Right ventricle myocardium superior (tissue), 1 donor: ENCODE results near the gene MYH7B. TPM values are rescaled to one million over a fixed set of nuclear protein-coding genes. Genes with fewer than 3 reads are reported as not detected.

Source experiments
- ATAC-seq: fragments of 200-7000 bp; cut with Tn5 transposase; one replicate; pipeline ENCODE4 v1.9.1; 2020; ENCODE audit warnings: mild to moderate bottlenecking; ENCODE audit not compliant: poor library complexity
- DNase-seq: peaks from one replicate; pipeline ENCODE4 v3.0.0-alpha.2; 2020
- intact Hi-C: fragments of 100-400 bp; cut with DNase I; formaldehyde crosslinking; loops from one replicate; pipeline ENCODE4 v1.11.2; 2022
- total RNA-seq: library from RNA; stranded (reverse); fragmentation: NEBNext Ultra II Directional; extraction: Animal tissue kit (Norgen Biotek cat#: 25700); gene quantifications from one replicate; pipeline ENCODE4 v1.2.1, GENCODE V29; 2021
- donor health status: DM: no; HTN: yes; CAD: no; lungs with severe emphysema.

Gene MYH7B
- total RNA-seq, 1 donor from 2014 or later = 222 TPM

DNA sequence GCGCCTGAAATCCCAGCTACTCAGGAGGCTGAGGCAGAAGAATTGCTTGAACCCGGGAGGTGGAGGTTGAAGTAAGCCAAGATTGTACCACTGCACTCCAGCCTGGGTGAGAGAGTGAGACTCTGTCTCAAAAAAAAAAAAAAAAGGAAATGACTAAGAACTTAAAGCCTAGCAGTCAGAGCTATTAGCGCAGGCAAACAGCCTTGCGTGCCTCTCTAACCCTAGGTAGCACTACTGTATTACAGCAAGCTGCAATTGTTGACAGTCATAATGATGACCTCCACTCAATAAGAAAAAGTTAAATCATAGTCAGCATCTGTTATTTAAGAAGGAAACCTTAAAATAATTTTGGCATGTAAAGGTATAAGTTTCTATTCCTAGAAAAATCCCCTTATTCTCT lies 14.4 kb upstream of the MYH7B start:
- intact Hi-C loops = no loop called here
- ATAC-seq (no peak), DNase-seq (no peak)

DNA sequence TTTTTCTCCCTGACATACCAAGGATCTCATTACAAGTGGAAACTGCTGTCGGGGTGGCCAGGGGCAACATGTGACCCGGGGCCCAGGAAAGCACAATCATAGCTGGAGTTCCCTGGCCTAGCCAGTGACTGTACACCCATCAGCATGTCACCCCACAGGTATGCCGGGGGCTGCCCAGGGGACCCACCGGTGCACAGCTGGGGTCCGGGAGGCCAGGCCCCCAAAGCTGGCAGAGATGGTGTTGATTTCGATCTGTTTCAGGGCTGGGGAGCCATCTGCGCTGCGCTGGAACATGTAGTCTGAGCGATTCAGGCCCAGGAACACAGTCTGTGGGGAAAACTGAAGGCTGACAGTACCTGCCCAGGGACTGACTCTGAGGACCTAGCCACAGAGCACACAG lies 13.4 kb upstream of the MYH7B start:
- ATAC-seq (no peak), DNase-seq (no peak)
- intact Hi-C loops = no loop called here

DNA sequence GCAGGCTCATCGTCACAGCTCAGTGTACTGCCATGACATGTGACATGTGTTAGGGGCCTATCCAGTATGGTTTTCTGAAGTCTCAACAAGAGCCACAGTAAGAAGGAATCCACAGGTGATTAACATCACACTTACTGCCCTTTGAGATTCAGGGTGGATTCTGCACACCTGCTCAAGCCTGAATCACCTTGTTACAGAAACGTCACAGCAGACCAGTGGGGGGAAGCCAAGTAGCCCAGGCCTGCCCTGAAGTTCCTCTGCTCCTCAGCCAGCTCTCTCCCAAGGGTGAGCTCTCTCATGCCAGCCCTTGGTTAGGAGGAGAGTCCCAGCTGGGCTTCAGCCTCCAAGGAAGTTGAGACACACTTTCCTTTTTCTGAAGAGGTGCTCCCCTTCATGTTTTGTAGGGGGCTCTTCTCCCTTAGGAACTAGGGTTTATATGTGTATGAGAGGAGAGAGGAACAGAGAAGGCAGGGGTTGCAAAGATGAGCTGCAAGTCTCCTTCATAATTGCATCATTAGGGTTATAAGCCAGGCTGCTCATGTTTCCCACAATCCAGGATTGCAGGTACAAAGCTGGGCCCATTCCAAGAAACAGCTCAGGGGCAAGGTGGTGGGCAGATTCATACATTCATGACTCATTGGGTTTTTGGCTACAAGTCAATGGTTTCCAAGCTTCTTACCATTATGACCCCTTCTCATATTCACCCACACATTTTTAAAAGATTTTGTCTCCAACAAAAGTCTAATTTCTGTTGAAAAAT lies 11.7 kb upstream of the MYH7B start:
- no peak for DNase-seq
- ATAC-seq = no peak
- intact Hi-C loops = no loop called here

DNA sequence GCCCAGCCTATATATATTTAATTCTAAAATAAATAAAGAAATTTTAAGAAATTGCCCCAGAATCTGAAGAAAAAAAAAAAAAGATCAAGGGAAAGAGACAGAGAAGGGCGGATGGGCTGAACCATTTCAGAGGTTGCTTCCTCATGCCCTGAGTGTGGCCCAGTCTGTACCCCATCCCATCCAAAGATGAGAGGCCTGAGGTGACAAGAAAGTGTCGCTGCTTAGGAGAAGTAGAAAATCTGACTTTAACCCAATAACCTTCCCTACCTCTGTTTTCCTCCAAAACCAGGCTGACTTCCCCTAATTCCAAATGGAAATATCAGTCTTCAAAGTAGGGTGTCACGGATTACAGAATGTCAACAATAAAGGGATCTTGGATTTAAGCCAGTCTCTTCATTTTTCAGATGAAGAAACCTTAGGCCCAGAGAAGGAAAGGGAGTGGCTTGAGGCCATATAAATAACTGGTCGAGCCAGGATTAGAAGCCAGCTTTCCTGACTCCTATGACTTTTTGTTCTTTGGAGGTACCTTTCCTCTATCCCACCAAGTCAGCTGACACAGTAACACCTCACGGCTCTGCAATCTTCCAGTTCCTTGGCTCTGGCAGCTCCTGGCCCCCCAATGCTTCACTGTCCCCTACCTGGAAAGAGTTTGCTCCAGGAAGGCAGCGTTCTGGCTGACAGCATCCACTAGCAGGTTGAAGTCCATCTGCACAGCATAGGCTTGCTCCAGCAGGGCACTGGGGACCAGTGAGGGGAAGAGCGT lies 10.2 kb upstream of the MYH7B start:
- intact Hi-C loops = no loop called here
- no peak for ATAC-seq
- DNase-seq = no peak

DNA sequence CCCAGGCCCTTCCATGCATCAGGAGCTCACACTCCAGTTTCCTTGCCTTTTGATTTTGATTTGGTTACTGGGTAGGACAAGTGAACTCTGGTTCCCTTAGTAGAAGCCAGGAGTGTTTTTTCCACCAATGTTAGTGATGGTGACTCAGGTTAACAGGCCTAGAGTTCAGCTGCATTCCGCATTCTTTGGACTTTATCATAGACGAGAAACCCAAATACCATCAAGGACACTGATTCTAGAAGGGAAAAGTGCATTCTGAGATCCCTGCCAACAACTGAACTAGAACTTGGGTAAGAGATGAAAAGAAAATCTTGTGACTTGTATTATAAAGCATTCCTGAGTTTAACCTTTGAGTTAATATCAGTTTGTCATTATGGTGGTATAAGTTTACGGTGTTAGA lies 9.0 kb upstream of the MYH7B start:
- DNase-seq = no peak
- no peak for ATAC-seq
- intact Hi-C loops = no loop called here

DNA sequence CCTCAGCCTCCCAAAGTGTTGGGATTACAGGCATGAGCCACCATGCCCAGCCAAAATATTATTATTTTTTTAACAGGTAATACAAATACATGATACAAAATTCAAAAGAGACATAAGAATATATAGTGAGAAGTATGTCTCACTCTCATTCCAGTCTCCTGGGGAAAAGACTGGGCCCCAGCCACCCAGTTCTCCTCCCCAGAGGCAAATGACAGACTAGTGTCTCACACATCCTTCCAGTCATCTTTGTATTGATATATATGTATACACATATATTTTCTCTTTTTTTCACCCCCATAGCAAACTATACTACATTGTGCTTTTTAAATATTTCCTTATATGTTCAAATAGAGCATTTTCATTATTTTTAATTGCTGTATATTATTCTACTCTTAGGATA lies 8.3 kb upstream of the MYH7B start:
- intact Hi-C loops = no loop called here
- no peak for DNase-seq
- no peak for ATAC-seq

DNA sequence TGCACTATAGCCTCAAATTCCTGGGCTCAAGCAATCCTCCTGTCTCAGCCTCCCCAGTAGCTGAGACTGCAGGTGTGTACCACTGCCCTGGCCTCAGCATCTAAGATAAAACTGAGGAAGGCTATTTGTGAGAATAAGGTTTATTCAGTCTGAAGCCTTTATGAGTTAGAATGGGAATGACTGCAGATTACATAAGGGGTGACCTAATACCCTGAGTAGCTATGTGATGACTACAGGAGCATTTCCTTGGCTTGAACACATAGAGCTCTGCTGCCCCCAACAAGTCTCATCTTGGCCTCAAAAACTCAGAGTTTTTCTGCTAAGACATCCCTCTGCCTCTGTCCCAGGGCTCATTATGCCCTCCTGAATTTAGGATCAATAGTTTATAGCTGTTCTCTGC lies 7.6 kb upstream of the MYH7B start:
- no peak for ATAC-seq
- intact Hi-C loops = no loop called here
- DNase-seq = no peak

DNA sequence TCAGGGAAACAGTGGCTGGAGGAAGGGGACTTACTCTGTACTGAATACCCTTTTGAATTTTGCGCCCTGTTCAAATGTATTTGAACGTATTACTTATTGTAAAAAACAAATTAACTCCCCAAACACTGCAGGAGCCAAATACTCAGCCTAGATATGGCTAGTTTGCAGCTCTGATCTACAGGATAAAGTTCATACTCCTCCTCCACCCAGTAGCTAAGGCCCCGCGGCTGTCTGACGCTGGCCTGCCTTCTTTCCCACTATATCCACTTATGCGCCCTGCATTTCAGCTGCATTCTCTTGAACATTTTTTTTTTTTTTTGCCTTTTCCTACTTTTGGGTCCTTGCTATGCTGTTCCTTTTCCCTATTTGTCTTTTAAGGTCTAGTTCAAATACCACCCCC lies 6.5 kb upstream of the MYH7B start:
- no peak for DNase-seq

DNA sequence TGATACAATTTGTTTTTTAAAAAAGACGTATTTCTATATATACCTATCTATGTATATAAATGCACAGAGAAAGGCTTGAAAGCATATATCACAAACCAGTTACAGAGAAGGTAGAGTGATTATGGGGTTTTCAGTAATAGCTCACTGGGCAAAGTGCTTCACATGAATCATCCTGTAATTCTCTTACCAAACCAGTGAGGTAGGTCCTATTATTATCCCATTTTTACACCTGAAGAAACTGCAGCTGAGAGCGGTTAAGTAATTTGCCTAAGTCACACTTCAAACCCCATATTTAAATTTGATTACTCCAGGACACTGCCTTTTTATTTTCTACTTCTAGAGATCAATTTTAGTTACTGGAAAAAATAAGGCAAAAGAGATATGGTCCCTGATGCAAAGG lies 4.4 kb upstream of the MYH7B start:
- no peak for ATAC-seq
- intact Hi-C loops = no loop called here
- DNase-seq = no peak

More for the DNA sequence above, 6.5 kb upstream of the MYH7B start:
- intact Hi-C loops = no loop called here
- no peak for ATAC-seq

DNA sequence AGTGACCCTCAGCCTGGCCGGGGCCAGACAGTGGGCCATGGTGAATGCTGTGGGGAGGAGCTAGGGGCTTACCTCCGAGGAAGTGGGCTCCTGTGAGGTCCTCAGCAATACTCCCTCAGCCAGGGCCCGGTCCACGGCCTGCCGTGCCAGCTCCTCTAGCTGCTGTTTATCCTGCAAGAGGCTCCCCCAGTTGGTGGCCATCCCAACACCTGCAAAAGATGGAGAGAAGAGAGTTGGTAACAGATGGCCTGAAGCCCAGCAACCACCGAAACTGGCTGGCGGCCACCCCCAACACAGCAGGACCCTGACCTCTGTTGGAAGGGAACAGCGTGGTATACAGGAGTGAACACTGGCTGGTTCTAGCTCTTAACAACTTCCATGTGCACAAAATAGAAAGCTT lies 4.0 kb upstream of the MYH7B start:
- DNase-seq (peak; percentile 55), ATAC-seq (no peak)
- intact Hi-C loops = no loop called here

DNA sequence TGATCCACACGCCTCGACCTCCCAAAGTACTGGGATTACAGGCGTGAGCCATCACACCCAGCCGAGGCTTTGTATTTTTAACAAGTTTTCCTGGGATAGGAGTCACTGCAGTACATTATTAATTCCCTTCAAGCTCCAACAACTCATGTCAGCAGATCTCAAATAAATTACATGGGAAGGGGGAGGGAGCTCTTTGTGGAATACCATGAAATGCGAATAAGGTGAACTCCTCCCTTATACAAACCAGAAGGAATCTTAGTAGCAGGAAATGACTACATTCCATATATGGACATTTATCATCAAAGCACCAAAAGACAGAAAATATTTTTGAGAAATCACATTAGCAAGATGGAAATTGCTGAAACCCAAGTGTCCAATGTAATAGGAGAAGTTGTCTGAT lies 3.0 kb upstream of the MYH7B start:
- intact Hi-C loops = no loop called here
- DNase-seq (no peak), ATAC-seq (no peak)

DNA sequence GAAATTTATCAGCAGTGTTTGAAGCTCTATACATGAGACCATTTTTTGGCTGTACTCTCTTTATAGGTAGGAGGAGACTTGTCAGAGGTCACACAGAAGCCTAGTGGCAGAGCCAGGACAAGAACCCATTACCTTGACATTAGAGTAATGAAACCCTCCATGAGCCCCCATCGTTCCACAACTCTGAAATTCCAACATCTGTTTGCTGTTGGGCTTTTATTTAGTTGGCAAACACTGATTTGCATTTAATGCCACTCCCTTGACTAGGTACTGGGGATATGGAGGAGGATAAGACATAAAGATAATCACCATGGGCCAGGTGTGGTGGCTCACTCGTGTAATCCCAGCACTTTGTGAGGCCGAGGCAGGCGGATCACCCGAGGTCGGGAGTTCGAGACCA lies 1.7 kb upstream of the MYH7B start:
- intact Hi-C loops = no loop called here
- ATAC-seq (no peak), DNase-seq (no peak)

DNA sequence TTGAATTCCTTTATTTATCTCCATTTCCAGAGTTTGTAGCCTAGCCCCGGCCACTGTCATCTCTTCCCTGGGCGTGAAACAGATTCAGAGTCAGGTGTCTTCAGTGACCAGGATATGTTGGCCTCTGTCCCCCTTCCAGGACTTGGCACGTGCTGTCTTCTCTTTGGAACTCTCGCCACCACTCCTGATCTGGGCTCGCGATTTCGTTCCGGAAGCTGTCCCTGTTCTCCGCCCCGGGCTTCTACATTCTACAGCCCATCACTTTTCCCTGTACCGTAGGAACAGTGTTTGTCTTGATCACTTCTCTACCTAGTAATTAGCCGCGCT lies 801 bp upstream of the MYH7B start:
- no peak for DNase-seq
- intact Hi-C loops = no loop called here
- ATAC-seq = peak; percentile 26

DNA sequence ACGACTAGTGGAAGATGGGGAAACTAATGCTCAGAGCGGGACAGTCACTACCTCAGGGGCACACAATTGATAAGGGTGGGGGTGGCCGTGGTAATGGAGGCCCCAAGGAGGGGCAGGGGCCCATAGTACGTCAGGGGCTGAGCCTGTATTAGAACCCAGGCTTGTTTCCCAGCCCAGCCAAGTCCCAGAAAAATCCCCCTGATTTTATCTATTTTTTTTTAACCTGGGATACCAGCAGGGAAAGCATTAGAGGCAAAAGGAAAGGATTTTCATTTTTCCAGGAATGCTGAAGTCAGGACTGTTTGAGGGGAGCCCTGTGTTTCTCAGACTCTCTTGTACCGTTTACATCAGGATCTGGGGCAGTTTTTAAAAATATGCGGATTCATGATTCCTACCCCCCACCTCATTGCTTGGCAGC lies 382 bp downstream of the MYH7B start:
- no peak for ATAC-seq
- intact Hi-C loops = loop anchor here (2.0 kb wide), 1 partner anchor 81 kb away; no protein-coding TSS in a partner anchor

DNA sequence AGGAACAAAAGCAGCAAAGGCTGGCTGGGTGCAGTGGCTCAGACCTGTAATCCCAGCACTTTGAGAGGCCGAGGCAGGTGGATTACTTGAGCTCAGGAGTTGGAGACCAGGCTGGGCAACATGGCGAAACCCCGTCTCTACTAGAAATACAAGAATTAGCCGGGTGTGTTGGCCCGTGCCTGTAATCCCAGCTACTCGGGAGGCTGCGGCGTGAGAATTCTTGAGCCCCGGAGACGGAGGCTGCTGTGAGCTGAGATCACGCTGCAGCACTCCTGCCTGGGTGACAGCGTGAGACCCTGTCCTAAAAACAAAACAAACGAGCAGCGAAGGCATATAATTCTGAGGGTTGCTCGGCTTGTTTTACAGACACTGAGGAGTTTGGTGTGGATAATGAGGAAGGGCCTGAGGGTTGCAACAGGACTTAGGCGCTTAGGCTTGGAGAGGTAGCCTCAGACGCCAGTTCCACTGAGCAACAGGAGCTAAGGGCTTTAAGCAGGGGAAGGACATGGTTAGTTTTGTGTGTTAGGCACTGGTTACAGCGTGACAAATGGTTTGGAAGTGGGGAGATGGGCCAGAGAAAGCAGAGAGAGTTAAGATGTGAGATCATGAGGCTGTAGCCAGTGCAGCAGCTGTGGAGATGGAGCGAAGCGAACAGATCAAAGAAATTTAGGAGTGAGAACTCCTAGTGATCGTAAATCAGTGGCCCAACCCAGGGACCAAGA lies 1.2 kb downstream of the MYH7B start:
- intact Hi-C loops = loop anchor here (2.0 kb wide), 1 partner anchor 82 kb away; no protein-coding TSS in a partner anchor
- no peak for DNase-seq
- no peak for ATAC-seq

More for the DNA sequence above, 382 bp downstream of the MYH7B start:
- DNase-seq = no peak

DNA sequence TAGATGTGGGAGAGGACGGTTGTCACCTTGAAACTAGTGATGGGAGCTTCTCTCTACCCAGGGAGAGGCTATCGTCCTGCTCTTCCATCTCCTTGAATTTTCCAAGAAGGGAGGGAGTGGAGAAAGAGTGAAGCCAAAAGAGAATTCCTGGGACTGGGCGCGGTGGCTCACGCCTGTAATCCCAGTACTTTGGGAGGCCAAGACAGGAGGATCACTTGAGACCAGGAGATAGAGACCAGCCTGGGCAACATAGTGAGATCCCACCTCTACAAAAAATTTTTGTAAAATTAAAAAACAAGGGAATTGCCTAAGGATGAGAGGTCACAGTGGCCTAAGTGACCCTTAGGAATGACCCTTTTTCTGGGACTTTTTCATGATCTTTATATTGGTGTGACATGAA lies 8.8 kb downstream of the MYH7B start:
- no peak for ATAC-seq
- intact Hi-C loops = no loop called here
- DNase-seq = no peak

DNA sequence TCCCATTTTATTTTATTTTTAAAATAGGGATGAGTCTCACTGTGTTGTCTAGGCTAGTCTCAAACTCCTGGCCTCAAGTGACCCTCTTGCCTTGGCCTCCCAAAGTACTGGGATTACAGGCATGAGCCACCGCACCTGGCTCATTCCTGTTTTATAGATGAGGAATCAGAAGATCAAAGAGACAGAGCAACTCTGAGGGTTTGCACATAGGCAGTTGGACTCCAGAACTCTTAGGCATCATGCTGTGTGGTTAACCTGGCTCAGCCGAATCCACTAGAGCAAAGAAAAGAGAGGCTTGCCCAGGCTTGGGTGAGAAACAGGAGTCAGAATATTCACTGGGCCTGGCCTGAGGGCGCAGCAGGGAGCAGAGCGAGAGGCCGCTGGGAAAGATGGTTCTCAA lies 9.4 kb downstream of the MYH7B start:
- intact Hi-C loops = no loop called here

DNA sequence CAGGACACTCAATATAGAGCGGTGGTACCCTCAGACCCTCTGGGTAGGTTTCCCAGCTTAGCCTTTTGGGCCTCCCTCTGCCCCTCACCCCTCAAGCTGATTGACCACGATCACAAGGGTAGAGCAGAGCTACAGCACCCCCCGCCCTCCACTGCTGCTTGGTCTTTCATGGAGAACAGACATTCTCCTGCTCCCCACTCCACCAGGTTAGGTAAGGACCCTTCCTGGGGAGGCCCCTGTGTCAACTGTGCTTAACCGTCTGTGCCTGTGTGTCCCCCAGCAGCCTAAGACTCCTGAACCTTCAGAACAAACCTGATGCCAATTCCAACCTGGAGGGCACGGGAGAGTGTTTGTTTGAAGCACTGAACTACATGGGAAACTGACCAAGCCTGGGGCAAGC lies 11.8 kb downstream of the MYH7B start:
- DNase-seq = no peak
- intact Hi-C loops = no loop called here
- no peak for ATAC-seq

More for the DNA sequence above, 9.4 kb downstream of the MYH7B start:
- DNase-seq (no peak), ATAC-seq (no peak)

DNA sequence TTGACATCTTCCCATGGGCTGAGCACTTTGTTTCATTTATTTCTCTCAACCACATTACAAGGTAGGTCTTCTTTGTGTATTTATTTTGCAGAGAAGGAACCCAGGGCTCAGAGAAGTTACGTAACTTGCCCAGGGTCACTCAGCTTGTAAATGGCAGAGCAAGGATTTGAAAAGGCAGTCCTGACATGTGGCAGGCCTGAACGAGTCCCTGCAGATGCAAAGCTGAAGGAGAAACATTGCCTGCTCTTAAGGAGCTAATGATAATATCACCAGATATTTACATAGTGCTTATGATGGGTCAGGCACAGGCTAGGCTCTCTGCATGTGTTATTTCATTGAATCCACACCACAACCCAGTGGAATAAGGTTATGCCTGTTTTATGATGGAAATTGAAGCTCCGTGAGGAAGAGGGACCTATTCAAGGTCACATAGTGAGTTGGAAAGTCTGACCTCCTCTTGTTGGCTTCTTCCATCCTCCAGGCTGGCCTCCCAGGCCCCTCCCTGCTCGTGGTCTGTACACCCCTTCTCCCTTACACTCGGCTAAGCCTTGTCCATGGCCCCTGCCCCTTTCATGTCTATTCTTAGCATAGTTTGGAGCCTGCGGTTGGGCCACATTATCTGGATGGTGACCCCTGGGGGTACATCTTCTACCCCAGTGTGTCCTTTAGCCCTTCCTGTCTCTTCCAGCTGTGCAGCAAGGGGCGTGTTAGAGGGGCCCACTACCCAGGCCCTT lies 12.5 kb downstream of the MYH7B start:
- intact Hi-C loops = no loop called here
- ATAC-seq (peak; percentile 14), DNase-seq (no peak)
